Measurements from ENCODE around the gene MBOAT2.
A peak's percentile ranks its signal among the peaks of the same experiment; 100 is the strongest.

The MBOAT2 gene

GRCh38 chr2:9001778-9002177 lies 1.7 kb downstream of the MBOAT2 start:
- H3K36me3 Mint-ChIP-seq = no peaks in the 10 kb centered on the region
- H3K27me3 Mint-ChIP-seq = no peaks in the 10 kb centered on the region
- peak overlapping the region; percentile 82 for H3K4me3 Mint-ChIP-seq
- no peaks in the 10 kb centered on the region for H3K9me3 Mint-ChIP-seq
- no peak overlapping the region for H3K27ac Mint-ChIP-seq
- H3K4me1 Mint-ChIP-seq = peaks cover 17% of the 10 kb centered on the region

- no peaks in the 10 kb centered on the region for H3K36me3 Mint-ChIP-seq
- H3K4me3 Mint-ChIP-seq = no peak overlapping the region
- peaks cover 17% of the 10 kb centered on the region for H3K4me1 Mint-ChIP-seq
- H3K27ac Mint-ChIP-seq = no peak overlapping the region
- H3K27me3 Mint-ChIP-seq = peaks cover 2% of the 10 kb centered on the region
- H3K9me3 Mint-ChIP-seq = no peaks in the 10 kb centered on the region
Observed at GRCh38 chr2:9001229-9001628, 2.3 kb downstream of the MBOAT2 start.

GRCh38 chr2:9000442-9000841 lies 3.0 kb downstream of the MBOAT2 start:
- no peak overlapping the region for H3K4me3 Mint-ChIP-seq
- no peak overlapping the region for H3K27ac Mint-ChIP-seq
- peaks cover 17% of the 10 kb centered on the region for H3K4me1 Mint-ChIP-seq
- no peaks in the 10 kb centered on the region for H3K36me3 Mint-ChIP-seq
- H3K9me3 Mint-ChIP-seq = no peaks in the 10 kb centered on the region
- peaks cover 2% of the 10 kb centered on the region for H3K27me3 Mint-ChIP-seq

GRCh38 chr2:8999797-9000196 lies 3.7 kb downstream of the MBOAT2 start:
- Mint-ChIP-seq H3K9me3 (no peaks in the 10 kb centered on the region), H3K4me3 (no peak overlapping the region), H3K4me1 (peaks cover 17% of the 10 kb centered on the region), H3K27me3 (peaks cover 2% of the 10 kb centered on the region), H3K27ac (no peak overlapping the region), H3K36me3 (no peaks in the 10 kb centered on the region)

GRCh38 chr2:8999102-8999446 lies 4.4 kb downstream of the MBOAT2 start:
- no peaks in the 10 kb centered on the region for H3K9me3 Mint-ChIP-seq
- no peak overlapping the region for H3K4me3 Mint-ChIP-seq
- peaks cover 2% of the 10 kb centered on the region for H3K27me3 Mint-ChIP-seq
- no peak overlapping the region for H3K27ac Mint-ChIP-seq
- no peaks in the 10 kb centered on the region for H3K36me3 Mint-ChIP-seq
- peaks cover 13% of the 10 kb centered on the region for H3K4me1 Mint-ChIP-seq

- Mint-ChIP-seq H3K4me3 (no peak overlapping the region), H3K27me3 (peaks cover 2% of the 10 kb centered on the region), H3K9me3 (no peaks in the 10 kb centered on the region), H3K4me1 (peaks cover 13% of the 10 kb centered on the region), H3K27ac (no peak overlapping the region), H3K36me3 (no peaks in the 10 kb centered on the region)
Observed at GRCh38 chr2:8998418-8999101, 4.9 kb downstream of the MBOAT2 start.

GRCh38 chr2:8997631-8998030 lies 5.9 kb downstream of the MBOAT2 start:
- peaks cover 4% of the 10 kb centered on the region for H3K27me3 Mint-ChIP-seq
- no peak overlapping the region for H3K27ac Mint-ChIP-seq
- H3K4me1 Mint-ChIP-seq = peaks cover 10% of the 10 kb centered on the region
- H3K4me3 Mint-ChIP-seq = no peak overlapping the region
- no peaks in the 10 kb centered on the region for H3K9me3 Mint-ChIP-seq
- no peaks in the 10 kb centered on the region for H3K36me3 Mint-ChIP-seq

- Mint-ChIP-seq H3K4me1 (peaks cover 7% of the 10 kb centered on the region), H3K36me3 (no peaks in the 10 kb centered on the region), H3K27ac (no peak overlapping the region), H3K4me3 (no peak overlapping the region), H3K27me3 (peaks cover 4% of the 10 kb centered on the region), H3K9me3 (no peaks in the 10 kb centered on the region)
Observed at GRCh38 chr2:8997108-8997507, 6.4 kb downstream of the MBOAT2 start.

GRCh38 chr2:8996006-8996405 lies 7.5 kb downstream of the MBOAT2 start:
- Mint-ChIP-seq H3K9me3 (no peaks in the 10 kb centered on the region), H3K27ac (no peak overlapping the region), H3K4me3 (no peak overlapping the region), H3K27me3 (peaks cover 4% of the 10 kb centered on the region), H3K36me3 (no peaks in the 10 kb centered on the region), H3K4me1 (peaks cover 7% of the 10 kb centered on the region)

- Mint-ChIP-seq H3K4me1 (no peaks in the 10 kb centered on the region), H3K36me3 (no peaks in the 10 kb centered on the region), H3K4me3 (no peak overlapping the region), H3K27ac (no peak overlapping the region), H3K27me3 (peaks cover 4% of the 10 kb centered on the region), H3K9me3 (no peaks in the 10 kb centered on the region)
Observed at GRCh38 chr2:8994386-8994785, 9.1 kb downstream of the MBOAT2 start.

GRCh38 chr2:8993902-8994278 lies 9.6 kb downstream of the MBOAT2 start:
- Mint-ChIP-seq H3K4me3 (no peak overlapping the region), H3K9me3 (no peaks in the 10 kb centered on the region), H3K36me3 (no peaks in the 10 kb centered on the region), H3K27me3 (peaks cover 4% of the 10 kb centered on the region), H3K27ac (no peak overlapping the region), H3K4me1 (no peaks in the 10 kb centered on the region)

GRCh38 chr2:8993196-8993901 lies 10.1 kb downstream of the MBOAT2 start:
- H3K36me3 Mint-ChIP-seq = no peaks in the 10 kb centered on the region
- no peaks in the 10 kb centered on the region for H3K4me1 Mint-ChIP-seq
- no peak overlapping the region for H3K4me3 Mint-ChIP-seq
- H3K9me3 Mint-ChIP-seq = no peaks in the 10 kb centered on the region
- H3K27ac Mint-ChIP-seq = no peak overlapping the region
- peaks cover 4% of the 10 kb centered on the region for H3K27me3 Mint-ChIP-seq

GRCh38 chr2:8992643-8993042 lies 10.8 kb downstream of the MBOAT2 start:
- Mint-ChIP-seq H3K4me3 (no peak overlapping the region), H3K36me3 (no peaks in the 10 kb centered on the region), H3K4me1 (no peaks in the 10 kb centered on the region), H3K27me3 (peaks cover 4% of the 10 kb centered on the region), H3K27ac (no peak overlapping the region), H3K9me3 (no peaks in the 10 kb centered on the region)

GRCh38 chr2:8989536-8990079 lies 13.9 kb downstream of the MBOAT2 start:
- H3K36me3 Mint-ChIP-seq = no peaks in the 10 kb centered on the region
- no peak overlapping the region for H3K27ac Mint-ChIP-seq
- no peak overlapping the region for H3K4me3 Mint-ChIP-seq
- H3K4me1 Mint-ChIP-seq = no peaks in the 10 kb centered on the region
- H3K9me3 Mint-ChIP-seq = no peaks in the 10 kb centered on the region
- H3K27me3 Mint-ChIP-seq = peaks cover 2% of the 10 kb centered on the region

- Mint-ChIP-seq H3K27ac (no peak overlapping the region), H3K4me3 (no peak overlapping the region), H3K9me3 (no peaks in the 10 kb centered on the region), H3K4me1 (no peaks in the 10 kb centered on the region), H3K36me3 (no peaks in the 10 kb centered on the region), H3K27me3 (no peaks in the 10 kb centered on the region)
Observed at GRCh38 chr2:8987410-8987809, 16.1 kb downstream of the MBOAT2 start.

- Mint-ChIP-seq H3K9me3 (no peaks in the 10 kb centered on the region), H3K27ac (no peak overlapping the region), H3K4me1 (no peaks in the 10 kb centered on the region), H3K4me3 (no peak overlapping the region), H3K27me3 (no peaks in the 10 kb centered on the region), H3K36me3 (no peaks in the 10 kb centered on the region)
Observed at GRCh38 chr2:8986327-8986976, 17.0 kb downstream of the MBOAT2 start.
